ENCODE results near the gene MACROD2.

The MACROD2 gene

DNA sequence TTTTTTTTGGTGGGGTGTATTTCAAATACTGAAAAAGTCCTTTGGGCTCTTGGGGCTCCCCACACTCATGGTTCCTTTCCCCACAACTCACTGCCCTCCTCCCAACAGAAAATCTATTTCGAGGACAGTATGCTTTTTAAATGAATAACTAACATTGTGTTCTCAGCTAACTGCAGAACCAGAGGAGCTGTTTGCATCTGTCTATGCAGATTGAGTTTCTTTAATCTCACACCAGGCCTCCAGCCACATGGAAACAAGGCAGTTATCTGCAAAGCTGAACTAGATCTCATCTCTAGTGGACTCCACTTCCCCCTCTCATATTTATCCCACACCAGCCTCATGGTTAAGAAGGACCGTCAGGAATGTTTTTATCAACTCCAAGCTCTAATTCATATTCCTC lies 1622.8 kb downstream of the MACROD2 start:
- H3K4me3 ChIP-seq (ENCODE audit: low read length), result no peak overlapping the region
- DNase-seq (ENCODE audit: low read depth), result no peak
- TF ChIP-seq CTCF (conservative IDR thresholded peaks at IDR 0.05; ENCODE audit: low read depth, low read length), result no peak

- no peak for DNase-seq (ENCODE audit: low read depth)
- H3K4me3 ChIP-seq (ENCODE audit: low read length), result no peak overlapping the region
- no peak for TF ChIP-seq CTCF (conservative IDR thresholded peaks at IDR 0.05; ENCODE audit: low read depth, low read length)
Measured at GRCh38 chr20:15618912-15619311, 1623.6 kb downstream of the MACROD2 start.

DNA sequence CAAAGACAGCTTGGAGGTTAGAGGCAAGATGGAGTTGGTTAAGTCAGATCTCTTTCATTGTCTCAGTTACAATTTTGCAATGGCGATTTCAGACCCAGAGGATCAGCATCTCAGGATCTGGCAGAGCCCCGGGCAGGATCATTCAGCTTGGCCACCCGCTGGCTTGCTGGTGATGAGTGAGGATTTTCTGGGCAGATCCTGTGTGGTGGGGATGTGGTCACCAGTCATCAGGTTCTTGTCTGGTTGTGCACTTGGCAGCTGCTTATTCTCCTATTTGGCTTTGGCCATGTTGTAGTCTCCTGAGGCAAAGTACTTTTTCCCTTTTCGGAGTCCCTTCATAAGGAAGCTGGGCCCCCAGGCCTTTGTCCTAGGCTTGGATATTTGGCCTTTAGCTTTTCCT lies 1624.0 kb downstream of the MACROD2 start:
- no peak for TF ChIP-seq CTCF (conservative IDR thresholded peaks at IDR 0.05; ENCODE audit: low read depth, low read length)
- no peak overlapping the region for H3K4me3 ChIP-seq (ENCODE audit: low read length)
- no peak for DNase-seq (ENCODE audit: low read depth)

DNA sequence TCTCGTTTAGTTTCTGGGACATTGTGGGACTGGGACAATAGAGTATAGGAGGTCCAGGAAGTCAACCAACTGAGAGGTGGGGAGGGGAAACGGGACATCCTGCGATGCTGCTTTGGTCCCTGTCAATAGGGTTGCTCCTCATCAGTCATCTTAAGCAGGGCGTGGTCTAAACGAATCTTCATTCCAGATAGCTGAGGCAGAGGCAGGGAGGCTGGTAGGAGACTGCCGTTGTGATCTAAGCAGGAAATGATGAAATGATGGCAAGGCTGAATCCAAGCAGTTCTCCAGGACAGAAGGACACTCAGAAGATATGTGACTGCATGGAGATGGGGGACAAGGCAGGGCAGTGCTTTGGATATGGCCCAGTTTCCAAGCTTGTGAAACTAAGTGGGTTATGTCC lies 1624.5 kb downstream of the MACROD2 start:
- DNase-seq (ENCODE audit: low read depth), result no peak
- no peak for TF ChIP-seq CTCF (conservative IDR thresholded peaks at IDR 0.05; ENCODE audit: low read depth, low read length)
- no peak overlapping the region for H3K4me3 ChIP-seq (ENCODE audit: low read length)

DNA sequence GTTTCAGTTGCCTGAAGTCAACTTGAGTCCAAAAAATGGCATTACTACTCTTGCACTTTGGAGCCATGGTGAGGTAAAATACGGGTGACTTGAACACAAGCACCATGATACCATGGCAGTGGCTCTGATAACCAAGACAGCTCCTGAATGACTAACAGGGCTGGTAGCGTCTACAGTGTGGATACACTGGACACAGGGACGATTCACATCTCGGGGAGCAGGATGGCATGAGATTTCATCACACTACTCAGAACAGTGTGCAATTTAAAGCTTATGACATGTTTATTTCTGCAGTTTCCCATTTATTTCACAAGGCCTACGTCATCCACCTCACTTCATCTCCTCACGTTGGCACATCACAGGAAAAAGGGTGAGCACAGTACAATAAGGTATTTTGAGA lies 1627.1 kb downstream of the MACROD2 start:
- TF ChIP-seq CTCF (conservative IDR thresholded peaks at IDR 0.05; ENCODE audit: low read depth, low read length), result no peak

DNA sequence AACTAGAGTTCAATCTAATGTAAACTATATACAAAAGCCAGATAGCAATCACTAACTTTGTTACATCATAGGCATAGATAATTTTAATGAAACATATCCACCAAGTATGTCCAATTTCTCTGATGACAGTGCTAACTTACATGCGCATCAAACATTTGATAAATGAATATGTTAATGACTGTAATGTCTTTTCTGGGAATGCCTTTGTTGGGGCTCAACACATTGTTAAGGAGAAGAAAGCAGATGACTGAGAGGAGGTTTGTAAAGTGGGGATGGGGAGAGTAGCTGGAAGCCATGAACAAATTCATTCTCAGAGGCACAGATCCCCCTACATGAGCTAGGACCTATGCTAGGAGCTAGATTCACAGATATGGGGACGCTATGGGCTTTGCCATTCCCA lies 1627.9 kb downstream of the MACROD2 start:
- TF ChIP-seq CTCF (conservative IDR thresholded peaks at IDR 0.05; ENCODE audit: low read depth, low read length), result no peak
- H3K4me3 ChIP-seq (ENCODE audit: low read length), result no peak overlapping the region
- no peak for DNase-seq (ENCODE audit: low read depth)

More for the DNA sequence above, 1627.1 kb downstream of the MACROD2 start:
- no peak overlapping the region for H3K4me3 ChIP-seq (ENCODE audit: low read length)
- no peak for DNase-seq (ENCODE audit: low read depth)

DNA sequence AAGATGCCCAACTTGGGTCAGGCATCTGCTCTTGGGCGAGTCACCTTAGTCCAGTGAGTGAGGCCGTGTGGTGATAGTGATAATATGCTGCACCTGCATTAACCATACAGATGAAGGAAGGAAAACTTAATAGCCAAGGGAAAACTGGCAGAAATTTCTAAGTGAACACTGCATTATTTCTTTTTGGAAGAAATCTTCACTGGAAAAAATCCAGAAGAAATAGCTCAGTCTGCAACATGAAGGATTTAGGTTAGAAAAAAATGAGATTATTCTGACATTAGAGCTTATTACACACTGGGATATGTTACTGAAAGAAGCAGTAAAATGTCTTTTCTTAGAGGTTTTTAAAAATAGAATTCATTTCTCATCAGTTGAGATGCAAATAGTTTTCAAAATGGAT lies 1630.7 kb downstream of the MACROD2 start:
- DNase-seq (ENCODE audit: low read depth), result no peak
- no peak for TF ChIP-seq CTCF (conservative IDR thresholded peaks at IDR 0.05; ENCODE audit: low read depth, low read length)
- no peak overlapping the region for H3K4me3 ChIP-seq (ENCODE audit: low read length)

Data from retinal pigment epithelial cell (primary cell).